IMR-90 (cell line): ENCODE data around the gene PRPF40B. TPM values are rescaled to one million over a fixed set of nuclear protein-coding genes. Genes with fewer than 3 reads are reported as not detected.

Experiments used
- microRNA-seq, 2 experiments: library from miRNA; stranded (forward) in 1 of 2; unstranded in 1 of 2; fragments of 10-50 nt in 1 of 2; fragments of <30 nt in 1 of 2; gene quantifications in 1 of 2; microRNA quantifications in 1 of 2; one replicate each; pipeline versions ENCODE3 to v1.1.0; 2013 to 2020; ENCODE audit not compliant: insufficient read depth in 1 of 2, insufficient read length in 1 of 2, unreplicated experiment in 1 of 2
- polyA plus RNA-seq, 3 experiments: library from polyadenylated mRNA; depleted of rRNA; stranded (reverse); fragments of >200 nt; gene quantifications; 2 replicates each; pipeline ENCODE4 v1.2.3, GENCODE V29; 2012; ENCODE audit warnings: low replicate concordance in 1 of 3
- small RNA-seq, 5 experiments: library from RNA; depleted of rRNA; stranded (forward); fragments of <200 nt; gene quantifications; one replicate each; pipeline ENCODE3, GENCODE V24; 2012
- total RNA-seq: library from RNA; depleted of rRNA; stranded (reverse); fragments of >200 nt; gene quantifications from 2 replicates; pipeline ENCODE4 v1.2.3, GENCODE V29; 2012; rRNA removed

PRPF40B gene
- total and polyA plus RNA-seq, 2 of the 4 experiments (the other 2 are of a cell fraction), result 5.0 to 11.8 TPM

Small RNA genes within 50 kb of the gene (microRNA-seq; reads per million reads assigned to microRNA genes)
- gene HIGD1AP9 (ENCODE audit: insufficient read depth, insufficient read length), result not detected
- gene POLR2KP1 (ENCODE audit: insufficient read depth, insufficient read length), result not detected
- not detected for gene RNU6-834P (ENCODE audit: insufficient read depth, insufficient read length)

Small RNA genes within 50 kb of the gene (small RNA-seq; reads per million reads assigned to genes)
- gene HIGD1AP9, result 0 reads per million in 5 experiments
- gene POLR2KP1, result 0 reads per million in 5 experiments
- gene RNU6-834P, result 0 reads per million in 5 experiments

Other genes with a start within 250 kb of the PRPF40B start
- gene KCNH3, start 84.5 kb upstream of the PRPF40B start, total RNA-seq, result 0.28 TPM in 1 of 2 replicates, not detected in the other
- gene KCNH3, start 84.5 kb upstream of the PRPF40B start, polyA plus RNA-seq (2012; rRNA removed), result 0.10 and 0.20 TPM in 2 replicates
- gene MCRS1, start 55.4 kb upstream of the PRPF40B start, total RNA-seq, result 60.8 and 72.9 TPM in 2 replicates
- gene MCRS1, start 55.4 kb upstream of the PRPF40B start, polyA plus RNA-seq (2012; rRNA removed), result 73.2 and 75.2 TPM in 2 replicates
- gene FAM186B, start 17.9 kb upstream of the PRPF40B start, total RNA-seq, result 0.18 and 0.28 TPM in 2 replicates
- gene FAM186B, start 17.9 kb upstream of the PRPF40B start, polyA plus RNA-seq (2012; rRNA removed), result 0.10 TPM in 2 replicates
- gene FMNL3, start 83.8 kb downstream of the PRPF40B start, total RNA-seq, result 34.4 and 36.4 TPM in 2 replicates
- 13.2 and 16.3 TPM in 2 replicates for gene FMNL3, start 83.8 kb downstream of the PRPF40B start, polyA plus RNA-seq (2012; rRNA removed)
- 255 and 369 TPM in 2 replicates for gene TMBIM6, start 118.0 kb downstream of the PRPF40B start, total RNA-seq
- 267 and 285 TPM in 2 replicates for gene TMBIM6, start 118.0 kb downstream of the PRPF40B start, polyA plus RNA-seq (2012; rRNA removed)
- 6.1 and 7.2 TPM in 2 replicates for gene NCKAP5L, start 204.9 kb downstream of the PRPF40B start, total RNA-seq
- 14.4 and 16.4 TPM in 2 replicates for gene NCKAP5L, start 204.9 kb downstream of the PRPF40B start, polyA plus RNA-seq (2012; rRNA removed)
- 2.3 and 2.5 TPM in 2 replicates for gene BCDIN3D, start 219.5 kb downstream of the PRPF40B start, total RNA-seq
- gene BCDIN3D, start 219.5 kb downstream of the PRPF40B start, polyA plus RNA-seq (2012; rRNA removed), result 1.7 and 2.3 TPM in 2 replicates